CD4-positive, alpha-beta T cell treated with Interleukin-10 for 1 hour (primary cell): Measurements from ENCODE around the gene JAZF1.

Experiments used
- DNase-seq: peaks from one replicate; pipeline ENCODE4 v3.0.0-alpha.2; 2020

JAZF1 gene

GRCh38 chr7:28133872-28134271 lies 46.7 kb downstream of the JAZF1 start:
- DNase-seq: no peak

DNA sequence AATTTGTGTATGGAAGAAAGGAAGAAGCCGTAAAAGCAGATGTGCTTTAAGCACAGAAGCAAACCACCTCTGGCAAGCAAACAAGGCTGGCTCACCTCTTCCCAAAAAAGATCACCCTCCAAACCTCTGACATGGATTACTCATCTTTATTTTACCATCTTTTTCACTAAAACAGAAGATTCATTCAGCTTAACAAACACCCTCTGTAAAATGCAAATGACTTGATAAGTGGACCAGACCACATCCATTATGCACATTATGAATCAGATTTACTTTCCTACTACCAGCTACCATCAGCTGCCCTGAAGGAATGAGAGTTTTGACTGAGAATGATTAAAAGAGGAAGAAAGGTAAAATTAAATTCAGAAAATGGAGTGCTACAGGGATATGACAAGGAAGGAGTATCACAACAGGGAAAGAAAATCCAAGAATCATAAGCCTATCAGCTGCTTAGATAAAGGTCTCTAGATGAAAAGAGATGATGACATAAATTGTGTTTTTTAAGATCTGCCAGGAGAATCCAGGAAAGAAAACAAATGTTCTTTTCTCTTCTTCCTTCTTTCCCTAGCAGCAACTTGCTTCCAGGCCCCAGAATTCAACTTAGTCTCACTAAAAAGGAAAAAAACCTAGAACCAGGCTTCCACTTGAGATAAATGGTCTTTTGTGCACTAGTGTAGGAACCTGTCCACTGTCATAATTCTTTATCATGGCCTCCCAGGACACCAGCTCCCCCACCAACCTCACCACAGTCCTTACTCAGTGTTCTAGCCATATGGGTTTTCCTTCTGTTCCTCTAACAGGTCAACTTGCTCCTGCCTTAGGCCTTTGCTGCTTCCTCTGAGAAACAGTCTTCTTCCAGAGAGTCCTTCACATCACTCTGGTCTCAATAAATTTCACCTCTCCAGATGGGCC lies 47.4 kb downstream of the JAZF1 start:
- DNase-seq: no peak

DNA sequence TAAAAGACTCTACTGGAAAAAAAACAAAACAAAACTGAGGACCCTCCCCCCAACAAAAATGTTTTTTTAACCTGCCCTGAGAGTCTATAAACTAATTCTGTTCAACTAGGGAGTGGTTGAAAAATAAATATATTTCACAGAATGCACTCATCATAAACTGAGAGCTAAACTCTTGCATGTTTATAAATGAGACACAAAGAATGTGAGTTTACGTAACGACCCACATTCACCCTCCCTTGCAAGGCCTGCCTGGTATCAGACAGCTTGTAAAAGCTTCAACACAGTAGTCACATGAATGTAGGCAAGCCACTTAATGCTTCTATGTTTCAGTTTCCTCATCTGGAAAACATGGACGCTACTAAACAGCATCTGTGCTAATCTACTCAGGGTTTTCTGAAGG lies 50.3 kb downstream of the JAZF1 start:
- DNase-seq: no peak

- no peak for DNase-seq
These were observed 52.0 kb downstream of the JAZF1 start for GRCh38 chr7:28128608-28129007.

DNA sequence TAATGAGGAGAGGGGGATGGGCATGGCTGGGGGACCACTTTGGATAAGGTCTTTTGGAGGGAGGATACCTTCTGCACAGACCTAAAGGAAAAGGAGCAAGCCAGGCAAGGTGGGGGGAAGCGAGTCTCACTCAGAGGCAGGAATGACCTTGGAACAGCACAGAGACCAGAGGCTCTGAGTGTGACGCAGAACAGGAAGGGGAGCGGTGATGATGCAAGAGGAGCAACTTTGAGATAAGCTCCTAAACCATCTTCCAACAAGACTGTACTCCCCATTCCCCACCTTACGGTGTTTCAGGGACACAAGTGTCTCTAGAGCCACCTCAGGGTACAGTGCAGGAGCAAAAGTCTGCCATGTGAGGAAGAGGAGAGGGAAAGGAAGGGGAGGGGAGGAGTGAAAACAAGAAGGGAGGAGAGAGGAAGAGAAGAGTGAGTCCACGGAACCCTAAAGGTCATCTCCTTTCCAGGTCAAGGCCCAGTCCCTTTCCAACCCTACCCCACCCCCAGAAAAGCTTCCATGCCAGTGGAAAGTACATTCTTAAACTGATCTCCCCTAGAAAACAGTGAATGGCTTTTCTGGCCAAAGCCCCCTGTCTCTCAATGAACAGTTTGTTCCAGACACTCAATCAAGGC lies 54.1 kb downstream of the JAZF1 start:
- no peak for DNase-seq

DNA sequence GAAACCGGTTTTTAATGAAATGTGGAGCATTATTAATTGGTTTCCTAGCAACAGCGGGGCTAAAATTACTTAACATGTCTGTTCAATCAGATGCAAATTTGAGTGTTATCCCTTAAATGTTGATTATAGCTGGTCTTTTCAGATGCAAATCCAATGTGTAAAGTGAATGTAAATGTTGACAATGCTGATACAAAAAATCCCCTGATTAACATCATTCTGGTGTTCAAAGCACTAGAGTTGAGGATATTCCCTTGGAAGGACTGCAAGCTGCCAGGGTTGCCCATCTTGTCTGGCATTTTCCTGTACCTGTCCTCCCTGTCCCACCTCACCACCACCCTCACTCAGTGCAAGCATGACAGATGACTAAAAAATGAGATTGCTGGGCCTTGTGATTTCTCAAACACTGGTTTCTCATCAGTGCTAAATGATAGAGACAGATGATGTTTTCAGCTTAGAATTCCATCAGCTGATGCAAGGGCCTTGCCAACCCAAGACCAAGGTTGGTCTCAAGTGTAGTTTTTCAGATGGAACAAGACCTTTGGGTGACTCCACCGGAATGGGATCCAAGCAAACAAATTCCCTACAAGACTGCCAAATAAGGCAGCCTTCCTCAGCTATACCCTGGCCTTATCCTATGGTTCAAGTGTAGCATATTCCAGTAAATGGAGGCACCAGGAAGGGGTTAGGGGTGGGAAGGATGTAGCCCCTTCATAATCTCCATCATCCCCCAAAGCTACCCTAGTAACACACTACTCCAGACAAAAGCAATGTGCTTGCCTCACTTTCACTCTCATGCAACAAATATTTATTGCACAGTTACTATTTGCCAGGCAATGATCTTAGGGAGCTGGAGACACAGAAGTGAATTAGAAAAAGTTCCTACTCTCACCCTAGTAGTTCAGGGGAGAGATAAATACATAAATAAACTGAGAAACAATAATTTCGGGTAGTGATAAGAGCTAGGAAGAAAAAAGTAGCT lies 54.9 kb downstream of the JAZF1 start:
- no peak for DNase-seq

DNA sequence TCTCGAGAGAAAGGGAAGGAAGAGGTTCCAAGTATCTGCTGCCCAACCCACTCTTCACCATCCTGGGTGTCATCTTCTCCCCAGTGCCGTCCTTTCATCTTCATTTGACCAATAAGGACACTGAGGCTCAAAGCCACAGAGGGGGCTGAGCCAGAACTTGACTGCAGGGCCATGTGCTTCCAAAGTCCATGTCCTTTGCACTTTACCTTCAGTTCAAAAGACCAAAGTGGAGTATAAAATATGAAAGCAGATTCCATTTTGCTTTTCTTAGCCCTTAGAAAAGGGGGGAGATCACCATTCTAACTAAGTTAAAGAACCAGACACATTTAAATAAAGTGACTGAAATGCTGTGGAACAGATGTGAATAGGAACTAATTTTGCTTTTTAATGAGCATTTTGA lies 56.2 kb downstream of the JAZF1 start:
- no peak for DNase-seq

- no peak for DNase-seq
These were observed 56.8 kb downstream of the JAZF1 start for GRCh38 chr7:28123752-28124151.

- no peak for DNase-seq
These were observed 59.1 kb downstream of the JAZF1 start for GRCh38 chr7:28121496-28121895.

DNA sequence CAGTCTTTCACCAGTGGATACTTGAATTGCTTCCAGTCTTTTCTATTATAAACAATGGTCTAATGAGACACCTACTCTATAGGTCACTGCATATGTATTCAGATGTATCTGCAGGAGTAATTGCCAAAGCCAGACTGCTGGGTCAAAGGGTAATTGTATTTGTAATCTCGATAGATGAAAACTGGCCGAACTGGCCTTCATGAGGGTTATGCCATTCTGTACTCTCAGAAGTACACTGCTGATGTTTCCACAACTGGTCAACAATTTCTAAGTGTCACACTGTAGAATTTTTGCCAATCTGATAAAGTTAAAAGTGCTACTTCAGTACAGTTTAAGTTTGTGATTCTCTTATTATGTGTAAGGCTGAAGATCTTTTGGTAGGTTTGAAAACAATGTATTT lies 64.6 kb downstream of the JAZF1 start:
- no peak for DNase-seq

- no peak for DNase-seq
These were observed 65.3 kb downstream of the JAZF1 start for GRCh38 chr7:28115261-28115660.

DNA sequence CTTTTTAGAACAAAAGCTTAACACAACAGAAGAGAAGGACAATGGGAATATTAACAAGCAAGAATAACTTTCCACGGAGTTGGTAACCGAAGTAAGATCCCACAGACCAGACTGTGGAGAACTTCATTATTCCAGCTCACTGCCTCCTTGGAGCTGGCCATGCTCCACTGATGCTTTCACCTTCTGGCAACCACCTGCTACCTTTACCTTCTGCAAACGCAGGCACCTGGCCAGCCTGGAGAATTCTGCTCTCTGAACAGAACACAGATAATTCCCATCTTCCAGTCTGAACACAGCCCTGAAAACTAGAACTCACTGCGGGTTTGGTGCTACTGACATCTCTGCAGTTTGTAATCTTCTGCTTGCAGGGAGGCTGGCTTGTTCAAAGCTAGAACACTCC lies 66.5 kb downstream of the JAZF1 start:
- no peak for DNase-seq

GRCh38 chr7:28112883-28113540 lies 67.6 kb downstream of the JAZF1 start:
- no peak for DNase-seq

- DNase-seq: no peak
These were observed 68.1 kb downstream of the JAZF1 start for GRCh38 chr7:28112467-28112866.

DNA sequence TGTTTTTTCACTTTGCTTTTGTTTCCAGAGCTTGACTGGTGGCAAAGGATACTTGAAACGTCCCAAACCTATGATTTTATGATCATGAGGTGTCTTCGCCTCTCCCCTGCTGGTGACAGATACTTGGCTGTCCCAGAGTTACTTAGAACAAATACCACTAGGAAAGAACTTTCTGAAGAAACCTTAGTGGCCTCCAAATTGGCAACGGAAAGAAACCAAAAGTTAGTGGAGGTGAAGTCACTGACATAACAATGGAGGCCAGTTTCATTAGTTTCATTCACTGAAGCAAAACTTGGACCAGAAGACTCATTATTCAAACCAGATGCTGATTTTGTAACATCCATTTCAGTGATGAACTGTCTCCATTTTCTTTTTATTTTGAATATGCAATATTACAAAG lies 68.6 kb downstream of the JAZF1 start:
- no peak for DNase-seq

- DNase-seq: no peak
These were observed 70.1 kb downstream of the JAZF1 start for GRCh38 chr7:28110427-28111012.

GRCh38 chr7:28108747-28109146 lies 71.8 kb downstream of the JAZF1 start:
- DNase-seq: no peak

GRCh38 chr7:28107960-28108359 lies 72.6 kb downstream of the JAZF1 start:
- DNase-seq: no peak

- no peak for DNase-seq
These were observed 74.2 kb downstream of the JAZF1 start for GRCh38 chr7:28106321-28106829.

- DNase-seq: no peak
These were observed 75.4 kb downstream of the JAZF1 start for GRCh38 chr7:28105234-28105633.

DNA sequence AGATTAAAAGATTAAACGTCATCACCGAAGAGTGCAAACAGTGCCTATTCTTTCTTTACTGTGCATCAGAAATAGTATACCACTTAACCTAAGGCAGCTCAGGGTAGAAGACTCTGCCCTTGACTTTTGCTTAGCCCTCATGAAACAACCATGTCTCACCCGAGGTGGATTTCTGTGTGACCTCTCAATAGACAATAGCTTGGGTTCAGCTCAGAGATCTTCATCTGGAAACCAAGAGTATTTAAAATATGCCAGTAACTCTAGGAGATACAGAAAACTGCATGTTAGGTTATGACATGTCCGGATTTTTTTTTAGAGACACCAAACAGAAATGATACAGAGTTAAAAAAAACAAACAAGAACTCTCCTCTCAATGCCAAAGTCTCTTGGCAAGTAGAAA lies 75.8 kb downstream of the JAZF1 start:
- no peak for DNase-seq

GRCh38 chr7:28104041-28104541 lies 76.5 kb downstream of the JAZF1 start:
- DNase-seq: no peak
